ENCODE results near the gene SETD5.

Gene SETD5

DNA sequence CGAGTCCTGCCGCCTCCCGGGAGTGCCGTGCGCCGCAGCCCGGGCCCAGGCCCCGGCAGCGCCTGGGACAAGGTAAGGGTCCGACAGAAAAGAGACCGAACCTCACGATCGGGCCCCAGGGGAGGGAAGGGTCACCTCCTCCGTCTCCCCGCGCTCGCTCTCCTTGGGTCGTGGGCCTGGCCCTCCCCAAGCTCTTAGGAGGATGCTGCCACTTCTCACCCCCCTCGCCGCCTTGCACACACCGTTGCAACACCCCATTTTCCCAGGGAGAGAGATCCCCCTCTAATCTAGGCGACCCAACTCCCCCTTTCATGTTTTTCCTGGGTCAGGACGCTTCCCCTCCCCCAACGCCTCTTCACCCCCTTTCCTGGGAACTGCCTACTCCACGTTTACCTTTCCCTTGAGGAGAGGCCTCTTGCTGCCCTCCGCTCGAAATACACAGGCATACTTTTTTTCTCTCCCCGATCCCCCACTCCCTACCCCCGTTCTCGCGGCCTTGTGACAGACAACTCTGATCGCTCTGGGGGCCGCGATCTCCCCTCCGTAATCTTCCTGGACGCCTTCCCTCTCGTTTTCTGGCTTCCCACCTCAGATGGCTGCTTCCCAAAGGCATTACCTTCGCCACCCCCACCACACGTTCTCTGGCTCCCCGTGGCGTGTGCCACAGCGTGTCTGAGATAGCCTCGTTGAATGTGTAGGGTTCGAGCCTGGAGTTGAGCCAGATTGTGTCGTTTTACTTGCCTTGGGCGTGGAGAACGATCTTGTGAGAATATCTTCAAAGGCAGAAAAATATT, 688 bp downstream of the SETD5 start:
- TF ChIP-seq, protein P1, sequence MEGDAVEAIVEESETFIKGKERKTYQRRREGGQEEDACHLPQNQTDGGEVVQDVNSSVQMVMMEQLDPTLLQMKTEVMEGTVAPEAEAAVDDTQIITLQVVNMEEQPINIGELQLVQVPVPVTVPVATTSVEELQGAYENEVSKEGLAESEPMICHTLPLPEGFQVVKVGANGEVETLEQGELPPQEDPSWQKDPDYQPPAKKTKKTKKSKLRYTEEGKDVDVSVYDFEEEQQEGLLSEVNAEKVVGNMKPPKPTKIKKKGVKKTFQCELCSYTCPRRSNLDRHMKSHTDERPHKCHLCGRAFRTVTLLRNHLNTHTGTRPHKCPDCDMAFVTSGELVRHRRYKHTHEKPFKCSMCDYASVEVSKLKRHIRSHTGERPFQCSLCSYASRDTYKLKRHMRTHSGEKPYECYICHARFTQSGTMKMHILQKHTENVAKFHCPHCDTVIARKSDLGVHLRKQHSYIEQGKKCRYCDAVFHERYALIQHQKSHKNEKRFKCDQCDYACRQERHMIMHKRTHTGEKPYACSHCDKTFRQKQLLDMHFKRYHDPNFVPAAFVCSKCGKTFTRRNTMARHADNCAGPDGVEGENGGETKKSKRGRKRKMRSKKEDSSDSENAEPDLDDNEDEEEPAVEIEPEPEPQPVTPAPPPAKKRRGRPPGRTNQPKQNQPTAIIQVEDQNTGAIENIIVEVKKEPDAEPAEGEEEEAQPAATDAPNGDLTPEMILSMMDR (IDR thresholded peaks at IDR 0.05; ENCODE audit: low read depth, low read length) = no peak
- peak overlapping the region; percentile 97 for H3K4me3 ChIP-seq (ENCODE audit: low read depth, low read length)

- H3K4me3 ChIP-seq (ENCODE audit: low read depth, low read length) = peak overlapping the region; percentile 97
- TF ChIP-seq, protein P1 (IDR thresholded peaks at IDR 0.05; ENCODE audit: low read depth, low read length) = no peak
Observed at GRCh38 chr3:9398700-9399336, 1.4 kb downstream of the SETD5 start.

DNA sequence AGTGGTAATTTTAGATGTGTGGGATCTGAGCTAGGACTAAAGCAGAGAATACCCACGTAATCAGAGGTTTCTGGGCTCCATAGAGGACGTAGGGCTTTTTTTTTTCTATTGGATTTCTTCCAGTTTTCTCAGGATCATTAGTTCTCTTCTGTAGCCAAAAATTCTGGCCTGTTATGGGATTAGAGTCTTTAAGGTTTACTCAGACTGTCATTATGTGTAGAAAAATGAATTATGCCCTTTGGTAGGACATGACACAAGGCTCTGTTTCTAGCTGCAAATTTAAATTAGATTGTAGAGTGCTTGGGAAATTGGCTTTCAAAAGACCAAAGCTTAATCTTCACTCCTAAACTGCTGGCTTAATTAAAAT, 1.9 kb downstream of the SETD5 start:
- TF ChIP-seq, protein P1 (IDR thresholded peaks at IDR 0.05; ENCODE audit: low read depth, low read length) = no peak
- peak overlapping the region; percentile 97 for H3K4me3 ChIP-seq (ENCODE audit: low read depth, low read length)

DNA sequence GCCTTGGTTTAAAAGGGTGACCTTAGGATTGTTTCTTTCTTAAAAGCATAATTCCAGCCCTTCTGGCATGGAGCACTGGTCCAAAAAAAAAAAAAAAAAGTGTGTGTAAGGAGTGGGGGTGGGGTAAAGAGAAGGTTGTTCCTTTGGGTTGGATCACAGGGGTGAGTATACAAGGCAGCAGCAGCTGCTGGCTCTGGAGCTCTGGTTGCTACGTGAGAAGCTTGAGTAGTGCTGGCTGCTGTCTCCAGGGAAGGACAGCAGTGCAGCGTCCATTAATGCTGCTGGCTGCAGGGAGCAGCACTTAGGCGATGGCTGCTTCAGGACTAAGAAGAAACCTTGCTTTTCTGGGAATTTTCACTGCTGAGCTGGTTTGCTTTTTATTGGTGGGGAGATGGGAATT, 2.3 kb downstream of the SETD5 start:
- TF ChIP-seq, protein P1 (IDR thresholded peaks at IDR 0.05; ENCODE audit: low read depth, low read length) = no peak
- peak overlapping the region; percentile 97 for H3K4me3 ChIP-seq (ENCODE audit: low read depth, low read length)

GRCh38 chr3:9400616-9401015, 3.2 kb downstream of the SETD5 start:
- TF ChIP-seq, protein P1 (IDR thresholded peaks at IDR 0.05; ENCODE audit: low read depth, low read length) = no peak
- peak overlapping the region; percentile 97 for H3K4me3 ChIP-seq (ENCODE audit: low read depth, low read length)

DNA sequence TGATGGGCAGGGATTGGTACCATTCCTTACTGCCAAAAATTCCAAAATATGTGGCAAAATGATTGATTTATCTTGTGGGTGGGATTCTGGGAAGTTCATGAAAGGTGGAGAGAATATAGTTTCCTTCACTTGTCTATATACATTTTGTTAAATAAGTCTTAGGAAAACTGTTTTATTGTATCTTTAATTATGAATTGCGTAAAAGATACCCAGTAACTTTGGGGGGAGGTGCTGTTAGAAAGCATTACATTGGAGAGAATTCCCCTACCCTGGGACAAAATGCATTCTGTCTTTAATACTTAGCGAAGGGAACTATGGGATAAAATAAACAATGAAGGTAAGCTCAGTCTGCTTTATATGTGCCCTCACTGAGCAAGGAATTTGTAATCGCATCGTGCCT, 4.6 kb downstream of the SETD5 start:
- H3K4me3 ChIP-seq (ENCODE audit: low read depth, low read length) = peak overlapping the region; percentile 27
- TF ChIP-seq, protein P1 (IDR thresholded peaks at IDR 0.05; ENCODE audit: low read depth, low read length) = no peak

Data from WI38 (cell line).